K562 (cell line): Measurements from ENCODE around the gene C2CD2L. TPM values are rescaled to one million over a fixed set of nuclear protein-coding genes. Genes with fewer than 3 reads are reported as not detected.

Experiments
- ARHGAP35 ChIP-seq: fragments of 450-650 bp; IDR thresholded peaks from 2 replicates; pipeline ENCODE4 v1.6.1; 2018; ENCODE audit not compliant: partially characterized antibody
- CBFA2T2 ChIP-seq: fragments of 450-650 bp; conservative IDR thresholded peaks from 2 replicates; pipeline ENCODE4 v1.6.1; 2017; ENCODE audit warnings: mild to moderate bottlenecking
- FOSL1 ChIP-seq: fragments of 200-800 bp; sonication (Bioruptor generic); conservative IDR thresholded peaks from 2 replicates; pipeline ENCODE4 v1.6.1; 2016; ENCODE audit warnings: missing genetic modification characterization, missing compliant biosample characterization
- HDAC3 ChIP-seq: fragments of 450-650 bp; IDR thresholded peaks from 2 replicates; pipeline ENCODE4 v1.6.1; 2018; ENCODE audit warnings: borderline replicate concordance, mild to moderate bottlenecking, moderate library complexity; ENCODE audit not compliant: partially characterized antibody
- MBD2 ChIP-seq: sonication (generic); IDR thresholded peaks from 2 replicates; pipeline ENCODE4 v1.6.1; 2016; ENCODE audit warnings: low read depth, borderline replicate concordance
- PHB2 ChIP-seq: fragments of 450-650 bp; IDR thresholded peaks from 2 replicates; pipeline ENCODE4 v1.6.1; 2017; ENCODE audit warnings: low read depth
- TEAD1 ChIP-seq, 2 experiments: fragments of 450-650 bp in 1 of 2; sonication (generic) in 1 of 2; formaldehyde crosslinking; IDR thresholded peaks; 2 replicates each; pipeline versions ENCODE4 v1.4.0 to v1.8.0; 2020 to 2022; ENCODE audit warnings: mild to moderate bottlenecking in 2 of 2, missing genetic modification reagents in 1 of 2
- polyA plus RNA-seq, 8 experiments: library from polyadenylated mRNA; depleted of rRNA in 4 of 8; stranded (reverse) in 5 of 8; unstranded in 3 of 8; fragments of >200 nt; fragmentation: Nextera tagmentation in 2 of 8; fragmentation: Illumina TruSeq in 1 of 8; extraction: Ambion mirVana in 2 of 8; extraction: Trizol in 1 of 8; gene quantifications; 2 replicates each; pipeline versions ENCODE4 v1.2.1 to v1.2.3, GENCODE V29; 2011 to 2014; ENCODE audit warnings: inconsistent platforms in 1 of 8, missing spikeins in 1 of 8
- total RNA-seq, 7 experiments: library from RNA; depleted of rRNA in 6 of 7; stranded (reverse); fragments of >200 nt in 6 of 7; fragmentation: Illumina TruSeq in 2 of 7; extraction: Trizol in 2 of 7; gene quantifications; 2 replicates each; pipeline versions ENCODE4 v1.2.1 to v1.2.3, GENCODE V29; 2011 to 2021; ENCODE audit warnings: low replicate concordance in 1 of 7
- TF ChIP-seq, protein P1 (sequence below): sonication (generic); formaldehyde crosslinking; IDR thresholded peaks from 2 replicates; pipeline ENCODE4 v1.8.0; 2023; ENCODE audit warnings: mild to moderate bottlenecking, missing genetic modification reagents
- TF ChIP-seq, protein P2 (sequence below): fragments of 450-650 bp; IDR thresholded peaks from 2 replicates; pipeline ENCODE4 v1.6.1; 2017; ENCODE audit warnings: mild to moderate bottlenecking, moderate library complexity
- TF ChIP-seq, protein P3 (sequence below): sonication (generic); formaldehyde crosslinking; IDR thresholded peaks from 2 replicates; pipeline ENCODE4 v1.8.0; 2022; ENCODE audit warnings: mild to moderate bottlenecking, missing genetic modification reagents

C2CD2L gene
- total and polyA plus RNA-seq, 9 of the 15 experiments (the other 6 are each of a cell fraction or from before 2014, with no cell fraction given) = 0.66 to 41.2 (median 14.8) TPM

DNA sequence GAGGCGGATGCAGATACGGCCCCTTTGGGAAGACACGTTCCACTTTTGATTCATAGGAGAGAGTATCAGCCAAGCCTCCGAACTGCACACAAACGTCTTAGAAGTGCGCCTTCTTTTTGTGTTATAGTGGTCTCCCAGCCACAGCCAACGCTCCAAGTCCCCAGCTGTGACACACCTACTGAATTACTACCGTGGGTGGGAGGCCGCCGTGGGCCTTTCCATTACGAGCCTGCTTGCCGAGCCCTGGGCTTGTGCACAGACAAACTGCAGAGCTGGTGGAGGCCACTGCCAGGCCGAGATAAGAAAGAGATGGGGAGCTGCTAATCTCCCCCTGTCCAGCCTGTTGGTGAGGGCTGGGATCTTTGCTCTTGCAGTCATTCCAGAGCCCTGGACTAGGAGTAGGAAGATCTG, 21.7 kb upstream of the C2CD2L start (continued):
- TF ChIP-seq, protein P1, sequence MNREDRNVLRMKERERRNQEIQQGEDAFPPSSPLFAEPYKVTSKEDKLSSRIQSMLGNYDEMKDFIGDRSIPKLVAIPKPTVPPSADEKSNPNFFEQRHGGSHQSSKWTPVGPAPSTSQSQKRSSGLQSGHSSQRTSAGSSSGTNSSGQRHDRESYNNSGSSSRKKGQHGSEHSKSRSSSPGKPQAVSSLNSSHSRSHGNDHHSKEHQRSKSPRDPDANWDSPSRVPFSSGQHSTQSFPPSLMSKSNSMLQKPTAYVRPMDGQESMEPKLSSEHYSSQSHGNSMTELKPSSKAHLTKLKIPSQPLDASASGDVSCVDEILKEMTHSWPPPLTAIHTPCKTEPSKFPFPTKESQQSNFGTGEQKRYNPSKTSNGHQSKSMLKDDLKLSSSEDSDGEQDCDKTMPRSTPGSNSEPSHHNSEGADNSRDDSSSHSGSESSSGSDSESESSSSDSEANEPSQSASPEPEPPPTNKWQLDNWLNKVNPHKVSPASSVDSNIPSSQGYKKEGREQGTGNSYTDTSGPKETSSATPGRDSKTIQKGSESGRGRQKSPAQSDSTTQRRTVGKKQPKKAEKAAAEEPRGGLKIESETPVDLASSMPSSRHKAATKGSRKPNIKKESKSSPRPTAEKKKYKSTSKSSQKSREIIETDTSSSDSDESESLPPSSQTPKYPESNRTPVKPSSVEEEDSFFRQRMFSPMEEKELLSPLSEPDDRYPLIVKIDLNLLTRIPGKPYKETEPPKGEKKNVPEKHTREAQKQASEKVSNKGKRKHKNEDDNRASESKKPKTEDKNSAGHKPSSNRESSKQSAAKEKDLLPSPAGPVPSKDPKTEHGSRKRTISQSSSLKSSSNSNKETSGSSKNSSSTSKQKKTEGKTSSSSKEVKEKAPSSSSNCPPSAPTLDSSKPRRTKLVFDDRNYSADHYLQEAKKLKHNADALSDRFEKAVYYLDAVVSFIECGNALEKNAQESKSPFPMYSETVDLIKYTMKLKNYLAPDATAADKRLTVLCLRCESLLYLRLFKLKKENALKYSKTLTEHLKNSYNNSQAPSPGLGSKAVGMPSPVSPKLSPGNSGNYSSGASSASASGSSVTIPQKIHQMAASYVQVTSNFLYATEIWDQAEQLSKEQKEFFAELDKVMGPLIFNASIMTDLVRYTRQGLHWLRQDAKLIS (CRISPR knock-in tag) = no peak
- TF ChIP-seq, protein P2, sequence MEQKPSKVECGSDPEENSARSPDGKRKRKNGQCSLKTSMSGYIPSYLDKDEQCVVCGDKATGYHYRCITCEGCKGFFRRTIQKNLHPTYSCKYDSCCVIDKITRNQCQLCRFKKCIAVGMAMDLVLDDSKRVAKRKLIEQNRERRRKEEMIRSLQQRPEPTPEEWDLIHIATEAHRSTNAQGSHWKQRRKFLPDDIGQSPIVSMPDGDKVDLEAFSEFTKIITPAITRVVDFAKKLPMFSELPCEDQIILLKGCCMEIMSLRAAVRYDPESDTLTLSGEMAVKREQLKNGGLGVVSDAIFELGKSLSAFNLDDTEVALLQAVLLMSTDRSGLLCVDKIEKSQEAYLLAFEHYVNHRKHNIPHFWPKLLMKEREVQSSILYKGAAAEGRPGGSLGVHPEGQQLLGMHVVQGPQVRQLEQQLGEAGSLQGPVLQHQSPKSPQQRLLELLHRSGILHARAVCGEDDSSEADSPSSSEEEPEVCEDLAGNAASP = no peak
- no peak for TF ChIP-seq ARHGAP35
- peak in 1 of 2 experiments; percentile 71; a peak in 1 of 4 replicates for TF ChIP-seq TEAD1 (CRISPR knock-in tag; IDR thresholded peaks at IDR 0.05)
- TF ChIP-seq, protein P3, sequence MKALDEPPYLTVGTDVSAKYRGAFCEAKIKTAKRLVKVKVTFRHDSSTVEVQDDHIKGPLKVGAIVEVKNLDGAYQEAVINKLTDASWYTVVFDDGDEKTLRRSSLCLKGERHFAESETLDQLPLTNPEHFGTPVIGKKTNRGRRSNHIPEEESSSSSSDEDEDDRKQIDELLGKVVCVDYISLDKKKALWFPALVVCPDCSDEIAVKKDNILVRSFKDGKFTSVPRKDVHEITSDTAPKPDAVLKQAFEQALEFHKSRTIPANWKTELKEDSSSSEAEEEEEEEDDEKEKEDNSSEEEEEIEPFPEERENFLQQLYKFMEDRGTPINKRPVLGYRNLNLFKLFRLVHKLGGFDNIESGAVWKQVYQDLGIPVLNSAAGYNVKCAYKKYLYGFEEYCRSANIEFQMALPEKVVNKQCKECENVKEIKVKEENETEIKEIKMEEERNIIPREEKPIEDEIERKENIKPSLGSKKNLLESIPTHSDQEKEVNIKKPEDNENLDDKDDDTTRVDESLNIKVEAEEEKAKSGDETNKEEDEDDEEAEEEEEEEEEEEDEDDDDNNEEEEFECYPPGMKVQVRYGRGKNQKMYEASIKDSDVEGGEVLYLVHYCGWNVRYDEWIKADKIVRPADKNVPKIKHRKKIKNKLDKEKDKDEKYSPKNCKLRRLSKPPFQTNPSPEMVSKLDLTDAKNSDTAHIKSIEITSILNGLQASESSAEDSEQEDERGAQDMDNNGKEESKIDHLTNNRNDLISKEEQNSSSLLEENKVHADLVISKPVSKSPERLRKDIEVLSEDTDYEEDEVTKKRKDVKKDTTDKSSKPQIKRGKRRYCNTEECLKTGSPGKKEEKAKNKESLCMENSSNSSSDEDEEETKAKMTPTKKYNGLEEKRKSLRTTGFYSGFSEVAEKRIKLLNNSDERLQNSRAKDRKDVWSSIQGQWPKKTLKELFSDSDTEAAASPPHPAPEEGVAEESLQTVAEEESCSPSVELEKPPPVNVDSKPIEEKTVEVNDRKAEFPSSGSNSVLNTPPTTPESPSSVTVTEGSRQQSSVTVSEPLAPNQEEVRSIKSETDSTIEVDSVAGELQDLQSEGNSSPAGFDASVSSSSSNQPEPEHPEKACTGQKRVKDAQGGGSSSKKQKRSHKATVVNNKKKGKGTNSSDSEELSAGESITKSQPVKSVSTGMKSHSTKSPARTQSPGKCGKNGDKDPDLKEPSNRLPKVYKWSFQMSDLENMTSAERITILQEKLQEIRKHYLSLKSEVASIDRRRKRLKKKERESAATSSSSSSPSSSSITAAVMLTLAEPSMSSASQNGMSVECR (CRISPR knock-in tag) = peak; percentile 64; the same call in 1 of the 2 replicates
- peak; percentile 70 for TF ChIP-seq PHB2
- TF ChIP-seq CBFA2T2 = peak; percentile 96
- peak; percentile 63 for TF ChIP-seq MBD2
- peak; percentile 70 for TF ChIP-seq HDAC3
- peak; percentile 32 for TF ChIP-seq FOSL1 (tag)
